Right cardiac atrium (tissue), 5 donors: ENCODE measurements around the gene PCDHGC3. TPM values are rescaled to one million over a fixed set of nuclear protein-coding genes. Genes with fewer than 3 reads are reported as not detected.

Experiments used
- ATAC-seq, 2 donors: fragments of 200-7000 bp; cut with Tn5 transposase; one replicate each; pipeline versions ENCODE4 v1.8.0 to v1.9.1; 2020; ENCODE audit warnings: moderate library complexity in 2 of 2, mild to moderate bottlenecking in 1 of 2
- DNase-seq, 3 donors: peaks; one replicate each; pipeline ENCODE4 v3.0.0-alpha.2; 2020
- H3K27ac ChIP-seq: one replicate; pipeline ENCODE4 v1.5.1; 2013; ENCODE audit warnings: mild to moderate bottlenecking, low read length, control low read depth, moderate library complexity
- H3K27me3 ChIP-seq: one replicate; pipeline ENCODE4 v1.6.1; 2013; ENCODE audit not compliant: control insufficient read depth, insufficient read depth
- H3K4me1 ChIP-seq: one replicate; pipeline ENCODE4 v1.6.1; 2013; ENCODE audit warnings: low read length; ENCODE audit not compliant: control insufficient read depth, insufficient read depth
- H3K4me3 ChIP-seq: one replicate; pipeline ENCODE4 v1.5.1; 2013; ENCODE audit warnings: low read length, control low read depth
- H3K9me3 ChIP-seq: one replicate; pipeline ENCODE4 v1.6.1; 2013; ENCODE audit warnings: low read length; ENCODE audit not compliant: control insufficient read depth
- WGBS: extraction: QIAGEN DNeasy Blood & Tissue Kit; methylation state at CpG from one replicate; pipeline ENCODE4 v1.1.7; 2013; 5-methylcytosine and 5-hydroxymethylcytosine counted together
- intact Hi-C, 4 donors: fragments of 100-400 bp; cut with DNase I; formaldehyde crosslinking; loops; one replicate each; pipeline versions ENCODE4 v1.11.0 to v1.14.0; 2022 to 2023
- polyA plus RNA-seq: library from polyadenylated mRNA; stranded (reverse); fragments of 200-250 nt; gene quantifications from one replicate; pipeline ENCODE4 v1.2.3, GENCODE V29; 2013
- total RNA-seq, 4 donors: library from RNA; stranded (reverse); fragmentation: NEBNext Ultra II Directional; extraction: Animal tissue kit (Norgen Biotek cat#: 25700); gene quantifications; one replicate each; pipeline ENCODE4 v1.2.1, GENCODE V29; 2021
- donor health status: healthy with polysubstance abuse.
- donor health status: DM: no; HTN: yes; CAD: no.
- donor health status: DM: no; HTN: no; CAD: no.
- donor health status: DM: no; HTN: yes; CAD: no; lungs with severe emphysema.
- donor health status: DM: yes; HTN: yes; CAD: no.

PCDHGC3 gene
- total and polyA plus RNA-seq, 5 donors: 19.6 to 42.5 (median 35.5) TPM

DNA sequence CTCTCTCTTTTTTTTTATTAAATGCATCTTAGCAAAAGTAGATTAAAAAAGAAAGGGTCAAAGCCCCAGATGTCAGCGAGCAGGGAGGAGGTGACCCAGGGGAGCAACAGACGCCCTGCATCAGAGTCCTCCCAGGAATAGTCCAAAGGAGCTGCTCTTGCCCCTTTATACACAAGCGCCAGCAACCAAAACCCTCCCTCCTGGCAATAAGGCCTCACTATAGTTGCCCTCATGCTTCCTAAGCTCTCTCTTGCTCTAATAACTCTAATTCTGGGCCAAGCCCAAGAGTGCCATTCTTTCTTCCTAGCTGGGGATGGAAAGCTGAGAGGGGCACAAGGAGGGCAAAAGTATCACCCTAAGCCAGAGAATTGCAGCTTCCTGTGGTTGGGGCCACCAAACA is 39.4 kb downstream of the PCDHGC3 start:
- H3K27me3 ChIP-seq: no peaks in the 10 kb centered on the region
- H3K4me1 ChIP-seq: peaks cover 17% of the 10 kb centered on the region
- 69% methylated on average over 3 of the region's 3 CpGs for WGBS
- ATAC-seq (no peak), DNase-seq (no peak)
- no peak overlapping the region for H3K27ac ChIP-seq
- no peaks in the 10 kb centered on the region for H3K9me3 ChIP-seq
- H3K4me3 ChIP-seq: no peak overlapping the region
- intact Hi-C loops: no loop called here

DNA sequence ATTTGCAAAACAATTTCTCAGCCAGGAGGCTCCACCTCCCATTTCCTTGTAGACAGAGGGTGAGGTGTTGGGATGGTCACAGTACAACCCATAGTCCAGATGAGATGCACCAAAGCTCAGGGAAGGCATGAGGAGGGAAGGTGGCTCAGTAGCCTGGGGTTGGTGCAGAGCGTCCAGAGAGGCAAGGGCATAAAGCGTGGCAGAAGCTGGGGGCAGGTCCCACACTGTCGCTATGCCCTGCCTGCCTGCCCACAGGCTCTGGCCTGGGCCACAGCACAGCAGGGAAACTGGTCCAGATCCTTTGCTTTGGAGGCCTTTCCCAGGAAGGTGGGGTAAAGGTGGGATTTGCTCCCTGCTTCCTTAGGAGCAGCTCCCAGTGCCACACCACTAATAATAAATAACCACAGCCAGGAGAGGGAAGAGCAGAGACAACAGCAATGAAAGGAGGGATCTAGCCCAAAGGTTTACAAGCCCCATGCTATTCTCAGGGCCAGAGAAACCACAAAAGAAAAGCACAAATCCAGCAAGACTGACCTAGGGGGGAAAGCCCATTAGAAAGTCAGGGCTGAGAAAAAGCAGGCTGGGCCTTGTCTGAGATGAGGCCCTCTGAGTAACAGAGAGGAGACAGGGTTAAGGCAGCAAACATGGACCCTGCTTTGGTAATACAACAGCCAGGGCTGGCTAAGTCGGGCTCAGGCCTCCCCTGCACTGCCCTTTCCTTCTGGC is 40.3 kb downstream of the PCDHGC3 start:
- no peaks in the 10 kb centered on the region for H3K27me3 ChIP-seq
- peak overlapping the region; percentile 39 for H3K27ac ChIP-seq
- intact Hi-C loops: no loop called here
- DNase-seq: no peak
- peaks cover 20% of the 10 kb centered on the region for H3K4me1 ChIP-seq
- ATAC-seq: no peak
- H3K4me3 ChIP-seq: no peak overlapping the region
- 87% methylated on average over 4 of the region's 4 CpGs for WGBS
- no peaks in the 10 kb centered on the region for H3K9me3 ChIP-seq

DNA sequence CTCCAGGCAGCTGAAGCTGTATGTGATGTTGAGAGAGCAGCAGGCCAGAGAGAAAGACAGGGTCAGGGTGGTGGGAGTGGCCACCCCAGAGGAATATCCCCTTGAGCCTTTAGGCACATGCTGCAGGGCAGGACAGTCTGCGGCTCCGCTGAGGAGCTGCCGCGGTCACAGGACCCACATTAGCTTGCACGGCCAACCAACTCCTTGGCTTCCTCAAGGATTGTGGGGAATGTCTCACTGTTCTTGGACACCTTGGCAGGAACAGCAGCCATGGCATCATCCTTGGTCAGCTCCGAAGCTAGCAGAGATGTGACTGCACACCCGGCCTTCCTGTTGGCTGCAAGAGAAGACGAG is 40.9 kb downstream of the PCDHGC3 start:
- 66% methylated on average over 8 of the region's 8 CpGs for WGBS
- Histone ChIP-seq H3K4me1 (peaks cover 23% of the 10 kb centered on the region), H3K4me3 (no peak overlapping the region), H3K27ac (peak overlapping the region; percentile 39), H3K27me3 (no peaks in the 10 kb centered on the region), H3K9me3 (no peaks in the 10 kb centered on the region)
- ATAC-seq: no peak
- peak; percentile 64 to 78 (median 74) for DNase-seq
- intact Hi-C loops: no loop called here

DNA sequence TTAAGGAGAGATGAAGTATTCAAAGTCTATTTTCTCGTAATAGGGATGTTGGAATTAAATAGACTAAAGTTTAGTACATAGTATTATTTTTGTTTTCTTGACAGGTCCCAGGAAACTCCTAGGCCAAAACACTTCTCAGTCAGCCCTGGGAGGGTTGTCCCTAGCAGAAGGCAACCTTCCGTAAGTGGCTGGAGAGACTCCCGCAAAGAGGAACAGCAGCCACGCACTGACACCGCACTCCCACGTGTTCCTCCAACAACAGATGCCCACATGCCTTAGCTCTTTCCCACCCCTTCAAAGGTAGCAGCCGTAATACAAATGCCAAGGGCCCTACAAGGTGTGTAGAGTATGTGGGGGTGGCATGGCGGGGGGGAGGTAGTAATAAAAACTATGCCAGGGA is 41.5 kb downstream of the PCDHGC3 start:
- no peak for ATAC-seq
- H3K4me3 ChIP-seq: no peak overlapping the region
- H3K4me1 ChIP-seq: peaks cover 23% of the 10 kb centered on the region
- no peaks in the 10 kb centered on the region for H3K9me3 ChIP-seq
- no peak for DNase-seq
- intact Hi-C loops: no loop called here
- WGBS: 81% methylated on average over 8 of the region's 8 CpGs
- H3K27ac ChIP-seq: no peak overlapping the region
- no peaks in the 10 kb centered on the region for H3K27me3 ChIP-seq

DNA sequence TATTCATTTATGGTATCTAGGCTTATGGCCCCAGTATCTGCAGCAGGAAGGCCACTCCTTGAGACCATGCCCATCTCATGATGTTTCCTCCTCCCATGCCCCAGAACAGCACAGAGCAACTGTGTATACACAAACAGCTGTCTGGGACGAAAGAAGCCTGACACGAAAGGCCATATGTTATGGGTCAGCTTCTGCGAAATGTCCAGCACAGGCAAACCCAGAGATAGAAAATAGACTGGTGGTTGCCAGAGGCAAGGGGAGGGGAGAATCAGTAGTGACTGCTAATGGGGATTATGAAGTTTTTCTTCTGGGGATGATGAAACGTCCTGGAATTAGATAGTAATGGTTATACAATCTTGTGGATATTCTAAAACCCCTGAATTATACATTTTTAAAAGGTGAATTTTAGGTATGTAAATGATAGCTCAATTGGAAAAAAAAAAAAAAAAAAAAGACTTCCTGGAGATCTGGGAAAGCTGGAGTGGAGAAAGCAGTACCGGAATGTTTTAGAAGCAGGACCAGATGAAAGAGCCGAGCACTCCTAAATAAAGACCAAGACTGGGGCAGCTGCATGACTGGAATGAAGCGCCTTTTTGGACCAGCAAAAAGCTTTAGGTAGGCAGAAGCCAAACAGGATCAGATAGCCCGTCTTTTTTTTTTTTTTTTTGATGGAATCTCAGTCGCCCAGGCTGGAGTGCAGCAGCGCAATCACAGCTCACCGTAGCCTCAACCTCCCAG is 42.3 kb downstream of the PCDHGC3 start:
- ATAC-seq (no peak), DNase-seq (no peak)
- intact Hi-C loops: no loop called here
- H3K4me1 ChIP-seq: peaks cover 25% of the 10 kb centered on the region
- no peaks in the 10 kb centered on the region for H3K27me3 ChIP-seq
- WGBS: 75% methylated on average over 11 of the region's 11 CpGs
- H3K9me3 ChIP-seq: no peaks in the 10 kb centered on the region
- H3K27ac ChIP-seq: no peak overlapping the region
- H3K4me3 ChIP-seq: no peak overlapping the region

DNA sequence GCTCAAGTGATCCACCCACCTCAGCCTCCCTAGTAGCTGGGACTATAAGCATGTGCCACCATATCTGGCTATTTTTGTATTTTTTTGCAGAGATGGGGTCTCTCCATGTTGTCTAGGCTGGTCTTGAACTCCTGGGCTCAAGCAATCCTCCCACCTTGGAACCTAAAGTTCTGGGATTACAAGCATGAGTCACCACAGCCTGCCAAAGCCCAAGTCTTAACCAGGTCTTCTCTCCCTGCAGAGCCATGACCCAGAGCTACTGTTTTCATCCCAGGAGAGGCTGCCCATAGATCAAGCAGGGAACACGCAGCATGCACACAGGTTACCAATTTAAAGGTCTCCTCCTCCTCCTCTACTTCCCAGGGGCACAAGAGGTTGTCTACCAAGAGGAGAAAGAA is 42.9 kb downstream of the PCDHGC3 start:
- H3K4me3 ChIP-seq: no peak overlapping the region
- no peak overlapping the region for H3K27ac ChIP-seq
- WGBS: 100% methylated on average over 1 of the region's 1 CpG
- H3K9me3 ChIP-seq: no peaks in the 10 kb centered on the region
- peaks cover 25% of the 10 kb centered on the region for H3K4me1 ChIP-seq
- H3K27me3 ChIP-seq: no peaks in the 10 kb centered on the region
- ATAC-seq (no peak), DNase-seq (no peak)
- intact Hi-C loops: no loop called here

DNA sequence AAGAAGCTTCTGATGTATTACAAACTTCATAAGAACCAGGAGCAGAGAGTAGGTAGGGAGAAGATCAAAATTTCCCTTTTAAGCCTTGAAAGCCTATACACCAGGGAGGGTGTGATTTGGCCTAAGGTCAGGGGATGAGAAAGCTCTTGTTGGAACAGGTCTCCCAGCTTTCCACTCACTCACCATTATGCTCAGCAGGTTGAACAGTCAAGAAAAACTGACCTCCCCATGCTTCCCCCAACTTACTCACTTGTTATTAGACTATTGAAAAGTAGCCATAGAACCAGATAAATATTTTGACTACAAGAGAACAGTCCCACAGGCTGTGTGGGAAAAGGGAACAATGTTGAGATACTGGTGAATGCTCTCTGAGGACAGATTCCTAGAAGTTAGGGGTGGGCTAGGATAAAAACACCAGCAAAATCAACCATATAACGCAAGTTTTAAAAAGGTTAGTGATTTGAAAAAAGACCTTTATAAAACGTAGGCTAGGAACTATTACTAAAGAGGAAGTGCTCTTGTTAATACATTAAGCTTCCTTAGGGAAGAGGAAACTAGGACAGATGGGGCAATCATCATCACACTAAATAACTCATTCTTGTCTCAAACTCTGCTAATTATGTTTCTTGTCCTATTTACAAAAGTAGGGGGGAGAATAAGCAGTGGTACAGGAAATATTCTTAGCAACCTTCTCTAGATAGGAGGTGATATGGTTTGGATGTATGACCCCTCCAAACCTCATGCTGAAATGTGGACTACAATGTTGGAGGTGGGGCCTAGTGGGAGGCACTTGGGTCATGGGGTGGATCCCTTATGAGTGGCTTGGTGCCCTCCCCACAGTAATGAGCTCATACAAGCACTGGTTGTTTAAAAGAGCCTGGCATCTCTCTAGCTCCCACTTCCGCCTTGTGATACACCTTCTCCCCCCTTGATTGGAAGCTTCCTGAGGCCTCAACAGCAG is 44.1 kb downstream of the PCDHGC3 start:
- Histone ChIP-seq H3K4me1 (peaks cover 18% of the 10 kb centered on the region), H3K27ac (peak overlapping the region; percentile 75), H3K27me3 (no peaks in the 10 kb centered on the region), H3K4me3 (no peak overlapping the region), H3K9me3 (no peaks in the 10 kb centered on the region)
- no peak for DNase-seq
- 56% methylated on average over 3 of the region's 3 CpGs for WGBS
- intact Hi-C loops: loop anchor here (5.0 to 10.0 kb wide), 5 partner anchors 43 to 105 kb away; partner anchors contain the start of genes PCDHGA11 (in 2 of the 4), PCDHGC3 (in 2 of the 4), PCDHGA10 (in 1 of the 4) and PCDHGA12 (in 1 of the 4)
- no peak for ATAC-seq

DNA sequence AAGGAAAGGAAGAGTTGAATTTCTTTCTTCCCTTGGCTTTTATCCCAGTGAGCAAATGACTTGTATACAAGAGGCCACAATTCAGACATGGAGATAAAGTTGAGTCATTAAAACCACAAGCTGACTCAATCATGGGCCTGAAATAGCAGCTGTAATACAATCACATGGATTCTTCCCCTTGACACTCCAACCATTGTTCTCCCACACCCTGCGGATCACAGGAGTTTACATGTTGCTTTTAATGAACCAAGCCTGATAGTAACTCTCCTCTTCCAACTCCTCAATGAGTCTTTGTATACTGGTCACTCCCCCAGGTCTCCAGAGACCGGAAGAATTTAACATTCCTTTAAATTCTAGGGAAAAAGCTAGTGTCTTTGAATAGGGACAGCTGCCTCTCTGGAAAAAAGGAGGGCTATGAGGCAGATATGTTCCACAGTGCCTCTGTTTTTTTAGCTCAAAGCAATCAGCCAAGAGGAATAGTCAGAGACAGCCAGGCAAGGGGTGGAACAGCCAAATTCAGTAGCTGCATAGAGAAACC is 45.5 kb downstream of the PCDHGC3 start:
- peak overlapping the region; percentile 95 for H3K27ac ChIP-seq
- no peaks in the 10 kb centered on the region for H3K9me3 ChIP-seq
- intact Hi-C loops: loop anchor here (5.0 to 10.0 kb wide), 5 partner anchors 44 to 107 kb away; partner anchors contain the start of genes PCDHGA11 (in 2 of the 4), PCDHGC3 (in 2 of the 4), PCDHGA10 (in 1 of the 4) and PCDHGA12 (in 1 of the 4)
- ATAC-seq (peak; percentile 81 to 93), DNase-seq (peak in 1 of 3 donors; percentile 66)
- no peak overlapping the region for H3K4me3 ChIP-seq
- peaks cover 15% of the 10 kb centered on the region for H3K4me1 ChIP-seq
- 25% methylated on average over 2 of the region's 2 CpGs for WGBS
- no peaks in the 10 kb centered on the region for H3K27me3 ChIP-seq

DNA sequence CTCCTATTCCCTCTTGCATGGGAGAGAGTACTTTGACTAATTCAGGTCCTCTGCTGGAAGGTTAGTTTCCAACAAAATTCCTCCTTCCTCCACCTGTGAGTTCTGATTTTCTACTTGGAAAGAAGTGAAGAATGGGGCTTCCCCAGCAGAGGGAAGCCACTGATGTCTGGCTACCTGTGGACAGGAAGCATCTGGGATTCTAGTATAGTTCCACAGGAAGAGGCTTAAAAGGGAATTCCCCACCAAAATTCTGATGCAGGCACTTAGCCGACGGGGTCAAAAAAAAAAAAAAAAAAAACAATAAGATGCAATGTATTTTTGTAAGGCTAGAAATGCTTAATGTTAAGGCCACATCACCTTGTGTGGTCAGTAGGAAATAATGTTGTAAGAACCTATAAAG is 46.5 kb downstream of the PCDHGC3 start:
- Histone ChIP-seq H3K27ac (peak overlapping the region; percentile 22), H3K4me1 (peaks cover 11% of the 10 kb centered on the region), H3K4me3 (no peak overlapping the region), H3K27me3 (no peaks in the 10 kb centered on the region), H3K9me3 (no peaks in the 10 kb centered on the region)
- WGBS: 25% methylated on average over 2 of the region's 2 CpGs
- intact Hi-C loops: loop anchor here (5.0 to 10.0 kb wide), 5 partner anchors 45 to 108 kb away; partner anchors contain the start of genes PCDHGA11 (in 2 of the 4), PCDHGC3 (in 2 of the 4), PCDHGA10 (in 1 of the 4) and PCDHGA12 (in 1 of the 4)
- ATAC-seq: no peak
- DNase-seq: no peak

DNA sequence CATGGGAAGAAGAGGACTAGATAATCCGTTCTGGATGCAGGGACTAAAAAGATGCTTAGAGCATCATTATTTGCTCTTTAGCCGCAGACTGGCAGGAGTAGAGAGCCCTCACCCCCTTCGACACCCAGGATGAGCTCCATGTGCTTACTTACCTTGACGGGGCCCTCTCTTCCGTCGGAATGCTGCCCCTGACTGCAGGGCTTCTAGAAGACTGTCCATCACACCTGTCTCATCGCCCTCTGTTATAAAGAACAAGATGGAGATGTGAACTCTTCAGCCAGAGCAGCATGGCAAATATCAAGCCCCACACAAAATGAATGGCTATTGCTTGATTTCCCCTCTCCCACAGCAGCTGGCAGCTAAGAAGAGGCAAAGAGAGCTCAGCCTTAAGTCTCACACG is 48.2 kb downstream of the PCDHGC3 start:
- Histone ChIP-seq H3K27me3 (no peaks in the 10 kb centered on the region), H3K4me1 (peaks cover 9% of the 10 kb centered on the region), H3K4me3 (no peak overlapping the region), H3K27ac (peak overlapping the region; percentile 30), H3K9me3 (no peaks in the 10 kb centered on the region)
- intact Hi-C loops: loop anchor here (2.0 to 10.0 kb wide), 6 partner anchors 47 to 109 kb away; partner anchors contain the start of genes PCDHGA11 (in 2 of the 4), PCDHGC3 (in 2 of the 4), PCDHGA10 (in 1 of the 4) and PCDHGA12 (in 1 of the 4)
- 82% methylated on average over 8 of the region's 8 CpGs for WGBS
- DNase-seq: no peak
- ATAC-seq: no peak
